Prostate gland (tissue), 2 donors: Measurements from ENCODE around the gene ACP6.

Experiments used
- POLR2A ChIP-seq: fragments of 450-650 bp; IDR thresholded peaks from one replicate; pipeline ENCODE4 v1.6.1; 2016; ENCODE audit warnings: antibody characterized with exemption, mild to moderate bottlenecking
- POLR2AphosphoS5 ChIP-seq: sonication (generic); formaldehyde crosslinking; IDR thresholded peaks from one replicate; pipeline ENCODE4 v1.6.1; 2017; ENCODE audit warnings: antibody characterized with exemption
- TF ChIP-seq, protein P1 (sequence below), 4 experiments: fragments of 200-600 bp in 2 of 4; fragments of 450-650 bp in 2 of 4; sonication (generic) in 2 of 4; IDR thresholded peaks; 1 replicate in 3 of 4; 2 replicates in 1 of 4; pipeline ENCODE4 v1.5.1; 2016 to 2019; ENCODE audit warnings: antibody characterized with exemption in 4 of 4, mild to moderate bottlenecking in 2 of 4, moderate library complexity in 2 of 4

DNA sequence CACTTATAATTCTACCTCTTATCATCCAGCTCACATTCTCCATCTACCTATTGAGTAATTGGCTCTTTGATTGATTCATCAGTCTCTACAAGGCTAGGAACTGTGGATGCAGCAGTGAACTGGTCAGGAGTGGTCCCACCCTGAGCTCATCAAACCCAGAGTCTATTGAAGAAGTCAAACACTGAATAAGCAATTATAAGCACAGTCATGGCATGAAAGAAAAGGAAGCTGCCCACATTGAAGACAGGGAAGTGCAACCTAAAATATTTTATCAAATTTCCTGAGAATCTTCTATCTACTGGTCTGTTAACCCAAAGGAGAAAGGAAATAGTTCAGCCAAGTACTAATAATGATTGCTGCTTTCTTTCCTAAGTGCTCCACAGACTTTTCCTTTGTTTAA lies 35.7 kb downstream of the ACP6 start:
- TF ChIP-seq, protein P1, sequence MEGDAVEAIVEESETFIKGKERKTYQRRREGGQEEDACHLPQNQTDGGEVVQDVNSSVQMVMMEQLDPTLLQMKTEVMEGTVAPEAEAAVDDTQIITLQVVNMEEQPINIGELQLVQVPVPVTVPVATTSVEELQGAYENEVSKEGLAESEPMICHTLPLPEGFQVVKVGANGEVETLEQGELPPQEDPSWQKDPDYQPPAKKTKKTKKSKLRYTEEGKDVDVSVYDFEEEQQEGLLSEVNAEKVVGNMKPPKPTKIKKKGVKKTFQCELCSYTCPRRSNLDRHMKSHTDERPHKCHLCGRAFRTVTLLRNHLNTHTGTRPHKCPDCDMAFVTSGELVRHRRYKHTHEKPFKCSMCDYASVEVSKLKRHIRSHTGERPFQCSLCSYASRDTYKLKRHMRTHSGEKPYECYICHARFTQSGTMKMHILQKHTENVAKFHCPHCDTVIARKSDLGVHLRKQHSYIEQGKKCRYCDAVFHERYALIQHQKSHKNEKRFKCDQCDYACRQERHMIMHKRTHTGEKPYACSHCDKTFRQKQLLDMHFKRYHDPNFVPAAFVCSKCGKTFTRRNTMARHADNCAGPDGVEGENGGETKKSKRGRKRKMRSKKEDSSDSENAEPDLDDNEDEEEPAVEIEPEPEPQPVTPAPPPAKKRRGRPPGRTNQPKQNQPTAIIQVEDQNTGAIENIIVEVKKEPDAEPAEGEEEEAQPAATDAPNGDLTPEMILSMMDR (IDR thresholded peaks at IDR 0.05), result no peak
- TF ChIP-seq POLR2A (no peak), POLR2AphosphoS5 (no peak)
